Measurements from ENCODE around the gene COL16A1. TPM values are rescaled to one million over a fixed set of nuclear protein-coding genes. Genes with fewer than 3 reads are reported as not detected.

COL16A1 gene
- total and polyA plus RNA-seq, 2 of the 13 experiments (the other 11 are each of a cell fraction or from before 2014, with no cell fraction given): 4.3 to 12.2 TPM

DNA sequence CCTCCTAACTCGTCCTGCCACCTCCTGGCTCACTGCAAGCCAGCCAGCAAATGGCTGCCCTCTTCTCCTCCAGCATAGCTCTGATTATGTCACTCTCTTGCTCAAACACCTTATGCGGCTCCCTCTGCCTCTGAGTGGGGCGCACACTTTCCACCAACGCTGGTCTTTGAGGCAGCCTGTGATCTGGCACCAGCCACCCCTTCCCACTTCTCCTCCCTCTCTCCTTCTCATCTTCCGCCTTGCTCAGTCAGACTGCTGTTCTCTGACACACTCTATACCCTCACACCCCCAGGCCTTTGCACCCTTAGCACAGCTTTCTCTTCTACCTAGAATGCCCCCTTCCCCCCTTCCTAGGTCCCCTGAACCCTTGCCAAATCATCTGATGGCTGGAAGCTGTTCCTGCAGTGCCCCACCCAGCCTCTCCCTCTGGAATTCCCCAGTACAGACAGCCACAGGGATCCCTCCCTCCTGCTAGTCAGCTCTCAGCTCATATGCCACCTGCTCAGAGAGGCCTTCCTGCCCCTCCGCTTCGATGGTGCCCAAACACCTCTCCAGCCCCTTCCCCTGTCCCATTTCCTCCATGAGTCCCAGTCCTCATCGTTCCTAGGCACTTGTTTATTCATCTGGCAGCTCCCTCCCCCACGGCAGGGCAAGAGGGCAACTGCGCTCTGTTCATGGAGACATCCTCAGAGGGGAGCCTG lies 37.4 kb downstream of the COL16A1 start (continued):
- TF ChIP-seq ZNF367 (CRISPR knock-in tag; IDR thresholded peaks at IDR 0.05; ENCODE audit: borderline replicate concordance): no peak
- TF ChIP-seq MXD4 (CRISPR knock-in tag; IDR thresholded peaks at IDR 0.05): no peak

DNA sequence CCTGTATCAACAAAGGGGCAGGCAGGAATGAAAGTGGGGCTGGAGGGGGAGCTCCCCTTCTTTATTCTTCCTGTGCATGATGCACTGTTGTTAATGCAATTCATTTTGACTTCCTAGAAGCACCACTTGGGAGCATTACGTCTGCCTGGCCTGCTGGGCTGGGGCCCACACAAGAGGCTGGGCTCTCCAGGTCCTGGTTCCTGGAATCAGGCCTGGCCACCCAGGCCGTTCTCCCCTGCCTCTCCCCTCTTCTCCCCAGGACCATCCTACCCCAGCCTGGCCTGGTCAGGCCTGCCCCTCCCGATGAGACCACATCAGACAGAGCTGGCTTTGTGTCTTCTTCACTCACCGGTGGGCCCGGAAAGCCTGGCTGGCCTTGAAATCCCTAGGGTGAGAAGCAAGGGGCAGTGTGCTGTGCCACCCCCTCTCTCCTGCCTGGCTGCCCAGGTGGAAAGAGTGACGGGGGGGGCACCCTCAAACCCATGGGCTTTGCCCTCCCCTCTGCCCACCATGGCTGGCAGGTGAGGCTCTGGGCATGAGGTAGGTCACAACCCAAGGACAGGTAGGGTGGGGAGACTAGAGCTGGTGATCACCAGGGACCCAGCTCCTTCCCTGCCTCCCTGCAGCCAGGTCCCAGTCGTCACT lies 38.5 kb downstream of the COL16A1 start:
- no TSS peak for BruUV-seq (replicated peaks)
- Histone ChIP-seq H3K27ac (ENCODE audit: extremely low read length, insufficient read depth, low read length) (no peak overlapping the region), H3K4me1 (ENCODE audit: insufficient read depth, low read length) (peaks cover 10% of the 10 kb centered on the region), H2AFZ (ENCODE audit: low read length) (no peak overlapping the region), H3K4me2 (ENCODE audit: low read depth, low read length) (no peak overlapping the region), H3K79me2 (ENCODE audit: insufficient read depth, low read length) (no peaks in the 10 kb centered on the region), H3K9me3 (ENCODE audit: low read length) (no peaks in the 10 kb centered on the region), H4K20me1 (ENCODE audit: insufficient read depth, low read length) (no peaks in the 10 kb centered on the region), H3K27me3 (ENCODE audit: control insufficient read depth in 1 of 2, insufficient read depth in 2 of 2, low read length in 2 of 2) (no peaks in the 10 kb centered on the region), H3K9ac (ENCODE audit: insufficient read depth, low read depth, low read length) (no peak overlapping the region), H3K4me3 (replicated peaks in 1 of 3; ENCODE audit: insufficient read depth in 1 of 3, low read depth in 2 of 3, low read length in 3 of 3) (no peak overlapping the region), H3K36me3 (replicated peaks in 1 of 2; ENCODE audit: control insufficient read depth in 1 of 2, insufficient read depth in 2 of 2, low read length in 2 of 2) (no peaks in the 10 kb centered on the region)
- ChIA-PET POLR2A (interaction anchor here (1.2 to 3.8 kb wide), 4 partner anchors 36 to 124 kb away, joined by 3 to 24 read pairs (median 8); partner anchors contain the start of gene COL16A1), CTCF (ENCODE audit: low intra/inter-chr PET ratio, low total read pairs) (interaction anchor here (1.9 kb wide), 1 partner anchor 50 kb away, joined by 6 read pairs; no protein-coding TSS in a partner anchor)
- whole genome bisulfite sequencing (ENCODE audit: low lambda C conversion rate): 74% methylated on average over 6 of the region's 7 CpGs
- TF ChIP-seq ZNF3 (CRISPR knock-in tag; IDR thresholded peaks at IDR 0.05): no peak
- TF ChIP-seq HNRNPL (IDR thresholded peaks at IDR 0.05; ENCODE audit: low read depth, low read length): peak; percentile 88; the same call in 1 of the 2 replicates
- DNase-seq (ENCODE audit: low spot score) (no peak), ATAC-seq (no peak), FAIRE-seq (no peak)
- in situ Hi-C loops (cut with HindIII; ENCODE audit: extremely low pct_ligation_motif_present, low pct_unique_long_range_greater_than_20kb): loop anchor here (5.0 kb wide), 2 partner anchors 37 to 122 kb away; partner anchors contain the start of gene COL16A1
- intact Hi-C loops (cut with micrococcal nuclease; ENCODE audit: unreplicated experiment): no loop called here

DNA sequence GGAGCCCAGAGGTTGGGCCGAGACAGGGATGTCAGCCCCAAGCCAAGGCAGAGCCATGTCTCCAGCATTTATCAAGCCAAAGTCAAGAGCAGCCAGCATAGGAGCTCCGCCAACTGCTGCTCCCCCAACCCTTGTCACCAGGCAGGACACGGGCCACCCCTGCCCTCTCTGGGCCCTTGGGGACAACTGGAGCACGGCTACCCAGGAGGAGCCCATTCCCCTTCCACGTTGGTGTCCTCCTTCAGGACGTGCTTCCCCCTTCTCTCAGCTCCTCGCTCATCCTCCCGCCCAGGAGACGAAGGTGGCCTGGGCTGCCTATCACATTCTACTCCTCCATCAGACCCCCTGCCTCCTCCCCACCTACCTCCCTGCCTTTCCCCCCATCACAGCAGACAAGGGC lies 39.3 kb downstream of the COL16A1 start:
- H2AFZ ChIP-seq (ENCODE audit: low read length): no peak overlapping the region
- CTCF ChIA-PET (ENCODE audit: low intra/inter-chr PET ratio, low total read pairs): interaction anchor here (1.2 to 2.2 kb wide), 5 partner anchors 40 to 124 kb away, joined by 3 to 29 read pairs (median 20); no protein-coding TSS in a partner anchor
- POLR2A ChIA-PET: interaction anchor here (1.2 to 3.8 kb wide), 4 partner anchors 37 to 124 kb away, joined by 3 to 24 read pairs (median 8); partner anchors contain the start of gene COL16A1
- no peak overlapping the region for H3K27ac ChIP-seq (ENCODE audit: extremely low read length, insufficient read depth, low read length)
- FAIRE-seq: no peak
- no peaks in the 10 kb centered on the region for H3K9me3 ChIP-seq (ENCODE audit: low read length)
- 81% methylated on average over 9 of the region's 9 CpGs for WGBS (ENCODE audit: low lambda C conversion rate)
- BruUV-seq (replicated peaks): no TSS peak
- H3K9ac ChIP-seq (ENCODE audit: insufficient read depth, low read depth, low read length): no peak overlapping the region
- H3K79me2 ChIP-seq (ENCODE audit: insufficient read depth, low read length): no peaks in the 10 kb centered on the region
- DNase-seq (ENCODE audit: low spot score): no peak
- H3K4me3 ChIP-seq (replicated peaks in 1 of 3; ENCODE audit: insufficient read depth in 1 of 3, low read depth in 2 of 3, low read length in 3 of 3): no peak overlapping the region
- H3K27me3 ChIP-seq (ENCODE audit: control insufficient read depth in 1 of 2, insufficient read depth in 2 of 2, low read length in 2 of 2): no peaks in the 10 kb centered on the region
- H3K4me2 ChIP-seq (ENCODE audit: low read depth, low read length): no peak overlapping the region
- H3K36me3 ChIP-seq (replicated peaks in 1 of 2; ENCODE audit: control insufficient read depth in 1 of 2, insufficient read depth in 2 of 2, low read length in 2 of 2): no peaks in the 10 kb centered on the region
- intact Hi-C loops (cut with micrococcal nuclease; ENCODE audit: unreplicated experiment) (loop anchor here (1.0 kb wide), 2 partner anchors 41 to 81 kb away; no protein-coding TSS in a partner anchor), in situ Hi-C loops (cut with HindIII; ENCODE audit: extremely low pct_ligation_motif_present, low pct_unique_long_range_greater_than_20kb) (no loop called here)
- peaks cover 10% of the 10 kb centered on the region for H3K4me1 ChIP-seq (ENCODE audit: insufficient read depth, low read length)
- H4K20me1 ChIP-seq (ENCODE audit: insufficient read depth, low read length): no peaks in the 10 kb centered on the region
- no peak for ATAC-seq
- TF ChIP-seq GTF3A (CRISPR knock-in tag; conservative IDR thresholded peaks at IDR 0.05) (no peak), HOXA9 (CRISPR knock-in tag; IDR thresholded peaks at IDR 0.05; ENCODE audit: borderline replicate concordance) (no peak)
- TF ChIP-seq, protein P1, sequence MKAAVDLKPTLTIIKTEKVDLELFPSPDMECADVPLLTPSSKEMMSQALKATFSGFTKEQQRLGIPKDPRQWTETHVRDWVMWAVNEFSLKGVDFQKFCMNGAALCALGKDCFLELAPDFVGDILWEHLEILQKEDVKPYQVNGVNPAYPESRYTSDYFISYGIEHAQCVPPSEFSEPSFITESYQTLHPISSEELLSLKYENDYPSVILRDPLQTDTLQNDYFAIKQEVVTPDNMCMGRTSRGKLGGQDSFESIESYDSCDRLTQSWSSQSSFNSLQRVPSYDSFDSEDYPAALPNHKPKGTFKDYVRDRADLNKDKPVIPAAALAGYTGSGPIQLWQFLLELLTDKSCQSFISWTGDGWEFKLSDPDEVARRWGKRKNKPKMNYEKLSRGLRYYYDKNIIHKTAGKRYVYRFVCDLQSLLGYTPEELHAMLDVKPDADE (CRISPR knock-in tag; IDR thresholded peaks at IDR 0.05): no peak
- TF ChIP-seq, protein P2, sequence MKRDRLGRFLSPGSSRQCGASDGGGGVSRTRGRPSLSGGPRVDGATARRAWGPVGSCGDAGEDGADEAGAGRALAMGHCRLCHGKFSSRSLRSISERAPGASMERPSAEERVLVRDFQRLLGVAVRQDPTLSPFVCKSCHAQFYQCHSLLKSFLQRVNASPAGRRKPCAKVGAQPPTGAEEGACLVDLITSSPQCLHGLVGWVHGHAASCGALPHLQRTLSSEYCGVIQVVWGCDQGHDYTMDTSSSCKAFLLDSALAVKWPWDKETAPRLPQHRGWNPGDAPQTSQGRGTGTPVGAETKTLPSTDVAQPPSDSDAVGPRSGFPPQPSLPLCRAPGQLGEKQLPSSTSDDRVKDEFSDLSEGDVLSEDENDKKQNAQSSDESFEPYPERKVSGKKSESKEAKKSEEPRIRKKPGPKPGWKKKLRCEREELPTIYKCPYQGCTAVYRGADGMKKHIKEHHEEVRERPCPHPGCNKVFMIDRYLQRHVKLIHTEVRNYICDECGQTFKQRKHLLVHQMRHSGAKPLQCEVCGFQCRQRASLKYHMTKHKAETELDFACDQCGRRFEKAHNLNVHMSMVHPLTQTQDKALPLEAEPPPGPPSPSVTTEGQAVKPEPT (CRISPR knock-in tag; IDR thresholded peaks at IDR 0.05; ENCODE audit: low read depth): no peak
